Upper lobe of right lung (tissue), 1 donor: ENCODE measurements around the gene ADAMTS19. TPM values are rescaled to one million over a fixed set of nuclear protein-coding genes. Genes with fewer than 3 reads are reported as not detected.

Source experiments
- ATAC-seq: fragments of 200-7000 bp; cut with Tn5 transposase; one replicate; pipeline ENCODE4 v1.9.1; 2020; ENCODE audit warnings: mild to moderate bottlenecking, moderate library complexity
- DNase-seq: peaks from one replicate; pipeline ENCODE4 v3.0.0-alpha.2; 2020
- H3K27ac ChIP-seq: fragments of 200-600 bp; one replicate; pipeline ENCODE4 v1.8.0; 2022
- H3K27me3 ChIP-seq: fragments of 200-600 bp; one replicate; pipeline ENCODE4 v1.8.0; 2022; ENCODE audit warnings: mild to moderate bottlenecking
- H3K36me3 ChIP-seq: fragments of 200-600 bp; one replicate; pipeline ENCODE4 v1.8.0; 2022
- H3K4me1 ChIP-seq: fragments of 200-600 bp; one replicate; pipeline ENCODE4 v1.8.0; 2022
- H3K4me3 ChIP-seq: fragments of 200-600 bp; one replicate; pipeline ENCODE4 v1.8.0; 2022; ENCODE audit warnings: mild to moderate bottlenecking
- H3K9me3 ChIP-seq: fragments of 200-600 bp; one replicate; pipeline ENCODE4 v1.8.0; 2022
- CTCF ChIP-seq: fragments of 200-600 bp; IDR thresholded peaks from one replicate; pipeline ENCODE4 v1.8.0; 2022; ENCODE audit warnings: antibody characterized with exemption
- intact Hi-C: fragments of 100-400 bp; cut with DNase I; formaldehyde crosslinking; loops from one replicate; pipeline ENCODE4 v1.11.0; 2022
- total RNA-seq: library from RNA; stranded (reverse); fragmentation: NEBNext Ultra II Directional; extraction: Animal tissue kit (Norgen Biotek cat#: 25700); gene quantifications from one replicate; pipeline ENCODE4 v1.2.1, GENCODE V29; 2021
- donor health status: DM: no; HTN: yes; CAD: no; lungs with severe emphysema.

The ADAMTS19 gene
- total RNA-seq, 1 donor from 2014 or later: not detected

GRCh38 chr5:129508606-129509005 is 48.5 kb downstream of the ADAMTS19 start:
- intact Hi-C loops: no loop called here
- H3K36me3 ChIP-seq: no peaks in the 10 kb centered on the region
- H3K4me1 ChIP-seq: no peaks in the 10 kb centered on the region
- H3K9me3 ChIP-seq: no peaks in the 10 kb centered on the region
- DNase-seq (no peak), ATAC-seq (no peak)
- H3K27ac ChIP-seq: no peak overlapping the region
- TF ChIP-seq CTCF: no peak
- H3K27me3 ChIP-seq: no peaks in the 10 kb centered on the region
- no peak overlapping the region for H3K4me3 ChIP-seq

- no peak for ATAC-seq
- no peaks in the 10 kb centered on the region for H3K36me3 ChIP-seq
- H3K27me3 ChIP-seq: no peaks in the 10 kb centered on the region
- no peak overlapping the region for H3K4me3 ChIP-seq
- H3K9me3 ChIP-seq: no peaks in the 10 kb centered on the region
- intact Hi-C loops: no loop called here
- no peak for DNase-seq
- no peak overlapping the region for H3K27ac ChIP-seq
- no peak for TF ChIP-seq CTCF
- H3K4me1 ChIP-seq: no peaks in the 10 kb centered on the region
Observed at GRCh38 chr5:129509363-129509975, 49.4 kb downstream of the ADAMTS19 start.

GRCh38 chr5:129511291-129511690 is 51.2 kb downstream of the ADAMTS19 start:
- intact Hi-C loops: no loop called here
- H3K27me3 ChIP-seq: no peaks in the 10 kb centered on the region
- DNase-seq (no peak), ATAC-seq (no peak)
- TF ChIP-seq CTCF: no peak
- H3K4me3 ChIP-seq: no peak overlapping the region
- H3K4me1 ChIP-seq: no peaks in the 10 kb centered on the region
- H3K9me3 ChIP-seq: no peaks in the 10 kb centered on the region
- no peaks in the 10 kb centered on the region for H3K36me3 ChIP-seq
- no peak overlapping the region for H3K27ac ChIP-seq

- intact Hi-C loops: no loop called here
- ATAC-seq (no peak), DNase-seq (no peak)
- H3K27ac ChIP-seq: no peak overlapping the region
- TF ChIP-seq CTCF: no peak
- no peaks in the 10 kb centered on the region for H3K36me3 ChIP-seq
- H3K27me3 ChIP-seq: no peaks in the 10 kb centered on the region
- H3K9me3 ChIP-seq: no peaks in the 10 kb centered on the region
- H3K4me3 ChIP-seq: no peak overlapping the region
- H3K4me1 ChIP-seq: no peaks in the 10 kb centered on the region
Observed at GRCh38 chr5:129541051-129541450, 81.0 kb downstream of the ADAMTS19 start.

- no peaks in the 10 kb centered on the region for H3K9me3 ChIP-seq
- intact Hi-C loops: no loop called here
- no peak for ATAC-seq
- no peak overlapping the region for H3K27ac ChIP-seq
- no peak overlapping the region for H3K4me3 ChIP-seq
- no peak for DNase-seq
- no peaks in the 10 kb centered on the region for H3K36me3 ChIP-seq
- no peaks in the 10 kb centered on the region for H3K4me1 ChIP-seq
- H3K27me3 ChIP-seq: no peaks in the 10 kb centered on the region
- TF ChIP-seq CTCF: no peak
Observed at GRCh38 chr5:129541648-129542251, 81.7 kb downstream of the ADAMTS19 start.
